Skeletal muscle tissue (tissue), 4 donors: ENCODE results near the gene IRX4. TPM values are rescaled to one million over a fixed set of nuclear protein-coding genes. Genes with fewer than 3 reads are reported as not detected.

Source experiments
- H3K27ac ChIP-seq: one replicate; pipeline ENCODE4 v1.7.0; 2013; ENCODE audit warnings: mild to moderate bottlenecking, low read depth, low read length, inconsistent platforms
- H3K27me3 ChIP-seq, 3 donors: one replicate each; pipeline ENCODE4 v1.7.0; 2013; ENCODE audit warnings: low read length in 3 of 3; ENCODE audit not compliant: control insufficient read depth in 3 of 3, insufficient read depth in 3 of 3
- H3K36me3 ChIP-seq, 3 donors: one replicate each; pipeline ENCODE4 v1.7.0; 2013; ENCODE audit warnings: low read length in 3 of 3; ENCODE audit not compliant: control insufficient read depth in 3 of 3, insufficient read depth in 3 of 3
- H3K4me1 ChIP-seq, 3 donors: one replicate each; pipeline ENCODE4 v1.7.0; 2013; ENCODE audit warnings: low read length in 3 of 3, mild to moderate bottlenecking in 3 of 3; ENCODE audit not compliant: control insufficient read depth in 3 of 3, insufficient read depth in 3 of 3
- H3K4me3 ChIP-seq, 3 donors: one replicate each; pipeline ENCODE4 v1.7.0; 2013; ENCODE audit warnings: low read length in 3 of 3
- H3K9ac ChIP-seq, 3 donors: one replicate each; pipeline ENCODE4 v1.7.0; 2013; ENCODE audit warnings: low read length in 3 of 3, mild to moderate bottlenecking in 3 of 3, moderate library complexity in 2 of 3, low read depth in 1 of 3
- H3K9me3 ChIP-seq, 3 donors: one replicate each; pipeline ENCODE4 v1.7.0; 2013; ENCODE audit warnings: low read length in 3 of 3; ENCODE audit not compliant: control insufficient read depth in 3 of 3
- total RNA-seq: library from RNA; depleted of rRNA; stranded (reverse); fragments of >200 nt; gene quantifications from one replicate; pipeline ENCODE4 v1.2.3, GENCODE V29; 2014
- donor health status: Osteomylitis.

IRX4 gene
- total RNA-seq, 1 donor from 2014 or later = under 0.01 TPM

DNA sequence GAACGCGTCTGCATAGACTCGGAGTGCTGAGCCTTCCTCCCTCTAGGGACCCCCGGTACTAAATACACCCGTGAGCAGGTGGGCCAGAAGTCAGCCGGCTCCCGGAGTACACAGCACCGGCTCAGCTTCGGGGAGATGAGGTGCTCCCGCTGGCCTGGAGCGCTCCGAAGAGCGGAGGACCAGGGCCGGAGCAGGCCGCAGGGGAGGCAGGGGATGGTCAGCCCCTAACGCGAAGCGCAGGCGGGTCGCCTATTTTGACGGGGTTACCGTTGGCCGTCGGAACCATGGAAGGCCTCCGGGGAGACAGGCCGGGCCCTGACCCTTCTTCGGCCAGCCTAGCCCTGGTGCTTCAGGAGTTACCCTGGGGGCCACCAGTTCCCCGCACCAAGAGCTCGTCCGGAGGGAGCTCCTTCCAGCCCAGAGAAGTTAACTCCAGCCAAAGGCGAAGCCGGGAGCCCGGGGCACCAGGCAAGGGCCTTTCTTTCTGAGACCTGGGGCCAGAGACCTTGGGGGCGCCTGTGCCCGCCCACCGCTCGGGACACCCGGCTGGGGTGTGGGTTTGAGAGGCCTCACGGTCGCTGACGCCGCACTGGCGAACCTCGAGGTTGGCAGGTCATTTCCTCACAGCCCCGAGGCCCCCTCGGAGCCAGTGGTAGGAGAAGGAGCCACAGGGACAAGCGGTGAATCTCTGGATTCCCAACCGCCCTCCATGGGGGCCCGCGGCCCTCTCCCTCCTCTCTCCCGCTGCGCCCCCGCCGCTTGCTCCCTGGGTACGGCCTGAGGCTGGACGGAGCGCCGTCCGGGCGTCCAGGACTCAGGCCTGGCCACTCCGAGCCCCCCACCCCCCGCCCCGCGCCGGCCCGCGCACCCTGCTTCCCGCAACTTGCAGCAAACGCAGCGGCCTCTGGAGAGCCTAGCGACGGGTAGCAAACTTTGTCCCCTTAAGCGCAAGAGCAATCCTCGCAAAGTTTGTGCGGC lies 3.4 kb upstream of the IRX4 start:
- Histone ChIP-seq H3K9me3 (no peaks in the 10 kb centered on the region), H3K36me3 (no peaks in the 10 kb centered on the region), H3K9ac (no peak overlapping the region), H3K4me1 (peaks cover 0 to 3% (median 0%) of the 10 kb centered on the region in 3 donors), H3K27ac (no peak overlapping the region), H3K27me3 (peaks cover 55 to 69% (median 69%) of the 10 kb centered on the region in 3 donors), H3K4me3 (no peak overlapping the region)

GRCh38 chr5:1885404-1885755 lies 2.7 kb upstream of the IRX4 start:
- Histone ChIP-seq H3K4me3 (no peak overlapping the region), H3K9ac (no peak overlapping the region), H3K4me1 (peaks cover 0 to 3% (median 0%) of the 10 kb centered on the region in 3 donors), H3K36me3 (no peaks in the 10 kb centered on the region), H3K9me3 (no peaks in the 10 kb centered on the region), H3K27ac (no peak overlapping the region), H3K27me3 (peaks cover 59 to 70% (median 69%) of the 10 kb centered on the region in 3 donors)

GRCh38 chr5:1884678-1885403 lies 2.1 kb upstream of the IRX4 start:
- Histone ChIP-seq H3K36me3 (no peaks in the 10 kb centered on the region), H3K27me3 (peaks cover 62 to 70% (median 69%) of the 10 kb centered on the region in 3 donors), H3K4me1 (peaks cover 0 to 3% (median 0%) of the 10 kb centered on the region in 3 donors), H3K9me3 (no peaks in the 10 kb centered on the region), H3K9ac (no peak overlapping the region), H3K4me3 (no peak overlapping the region), H3K27ac (no peak overlapping the region)

DNA sequence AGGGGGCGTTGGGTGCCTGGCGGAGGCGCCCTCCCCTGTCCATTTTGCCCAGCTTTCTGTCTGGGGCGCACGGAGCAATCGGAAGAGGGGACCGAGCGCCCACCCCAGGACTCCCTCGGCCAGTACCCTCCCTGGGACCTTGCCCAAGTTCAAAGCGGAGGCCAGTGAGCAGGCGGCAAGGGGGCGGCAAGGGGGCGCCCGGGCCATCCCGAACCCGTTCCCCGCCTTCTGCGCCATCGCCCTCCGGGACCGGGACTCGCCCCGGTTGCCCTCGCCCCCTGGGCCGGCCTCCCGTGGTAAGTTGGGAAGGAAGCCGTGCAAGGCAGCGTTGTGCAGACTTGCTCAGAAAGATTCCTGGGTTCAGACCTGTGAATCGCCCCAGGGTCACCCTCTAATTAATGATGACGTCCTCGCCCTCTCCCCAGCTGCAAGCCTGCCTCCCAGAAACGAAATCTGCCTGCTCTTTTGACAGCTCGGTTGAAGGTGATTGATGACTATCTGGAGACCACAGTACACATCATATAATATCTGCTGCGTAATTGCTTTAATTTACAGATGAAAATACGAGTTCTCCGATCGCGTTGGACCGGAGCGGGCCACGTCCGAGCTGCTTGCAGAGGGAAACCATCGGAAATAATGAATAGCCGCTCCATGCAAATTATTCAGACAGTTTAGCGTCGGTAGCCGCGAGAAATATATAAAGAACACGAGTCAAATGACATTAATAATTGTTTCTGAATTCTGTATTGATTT lies 1.4 kb upstream of the IRX4 start:
- Histone ChIP-seq H3K27ac (no peak overlapping the region), H3K27me3 (peaks cover 63 to 70% (median 70%) of the 10 kb centered on the region in 3 donors), H3K9ac (peak overlapping the region in 1 of 3 donors; percentile 72), H3K9me3 (no peaks in the 10 kb centered on the region), H3K4me3 (peak overlapping the region in 2 of 3 donors; percentile 52 to 56), H3K36me3 (no peaks in the 10 kb centered on the region), H3K4me1 (peaks cover 0 to 3% (median 0%) of the 10 kb centered on the region in 3 donors)

DNA sequence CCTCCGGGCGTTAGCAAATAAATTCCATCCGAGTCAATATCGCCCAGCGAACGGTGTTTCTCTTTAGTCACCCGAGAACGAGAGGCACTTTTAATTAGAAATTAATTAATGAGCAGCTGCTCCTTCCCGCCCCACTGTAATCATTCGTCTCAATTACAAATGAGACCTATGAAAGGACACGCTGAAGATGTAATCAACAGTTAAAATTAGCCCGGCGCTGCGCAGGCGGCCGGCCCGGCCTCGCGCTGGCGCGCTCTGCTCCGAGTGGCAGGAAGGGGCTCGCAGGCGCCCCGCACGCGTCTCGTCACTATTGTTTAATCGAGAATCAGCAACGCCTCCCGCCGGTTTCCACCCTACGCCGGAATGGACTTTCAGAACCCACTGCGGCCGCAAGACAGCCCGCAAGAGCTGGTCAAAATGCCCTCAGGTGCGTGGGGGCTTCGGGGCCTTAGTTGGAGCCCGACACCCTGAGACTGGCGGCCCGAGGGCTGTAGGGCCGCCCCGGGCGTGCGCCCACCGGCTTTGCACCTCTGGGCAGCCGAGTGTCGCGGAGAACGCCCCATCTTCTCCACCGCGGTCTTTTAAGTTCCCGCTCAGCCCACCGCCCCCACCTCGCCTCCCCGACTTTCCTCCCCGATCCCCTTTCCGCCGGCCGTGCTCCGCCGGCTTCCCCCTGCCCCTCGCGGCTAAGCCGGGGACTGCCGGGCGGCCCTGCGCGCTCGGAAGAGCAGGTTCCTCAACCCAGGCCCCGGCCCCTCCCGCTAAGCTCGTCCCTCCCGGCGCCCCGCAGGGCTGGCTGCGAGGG lies 597 bp upstream of the IRX4 start:
- Histone ChIP-seq H3K27me3 (peaks cover 55 to 68% (median 67%) of the 10 kb centered on the region in 3 donors), H3K36me3 (no peaks in the 10 kb centered on the region), H3K27ac (no peak overlapping the region), H3K9me3 (no peaks in the 10 kb centered on the region), H3K4me1 (peaks cover 0 to 3% (median 0%) of the 10 kb centered on the region in 3 donors), H3K4me3 (peak overlapping the region; percentile 56 to 71 (median 60)), H3K9ac (peak overlapping the region in 2 of 3 donors; percentile 62 to 76)

DNA sequence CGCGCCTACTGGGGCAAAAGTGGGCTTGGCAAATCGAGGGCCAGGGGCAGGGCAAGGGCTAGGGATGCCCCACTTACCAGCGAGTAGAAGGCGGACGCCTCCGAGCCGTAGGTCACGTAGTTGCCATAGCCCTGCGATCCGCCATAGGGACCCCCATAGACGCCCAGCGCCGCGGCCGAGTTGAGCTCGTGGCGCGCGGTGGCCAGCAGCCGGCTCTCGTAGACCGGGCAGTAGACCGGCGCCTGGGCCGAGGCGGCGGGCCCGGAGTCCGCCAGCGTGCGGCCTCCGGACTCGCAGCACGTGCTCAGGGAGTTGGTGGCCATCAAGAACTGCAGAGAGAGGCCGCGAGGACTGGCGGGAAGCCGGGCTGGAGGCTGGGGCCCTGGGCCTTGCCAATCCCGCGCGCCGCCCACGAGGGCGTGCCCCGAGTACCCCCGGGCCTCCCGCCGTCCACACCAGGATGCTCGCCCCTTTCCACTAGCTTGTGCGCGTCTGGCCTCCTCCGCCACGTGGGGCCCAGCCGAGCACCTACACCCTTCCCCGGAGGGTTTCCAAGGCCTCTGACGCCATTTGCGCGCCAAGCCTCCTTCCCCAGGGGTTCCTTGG lies 891 bp downstream of the IRX4 start:
- Histone ChIP-seq H3K9me3 (no peaks in the 10 kb centered on the region), H3K4me3 (peak overlapping the region in 1 of 3 donors; percentile 22), H3K27me3 (peaks cover 63 to 79% (median 73%) of the 10 kb centered on the region in 3 donors), H3K9ac (no peak overlapping the region), H3K4me1 (peaks cover 0 to 3% (median 0%) of the 10 kb centered on the region in 3 donors), H3K36me3 (no peaks in the 10 kb centered on the region), H3K27ac (no peak overlapping the region)

DNA sequence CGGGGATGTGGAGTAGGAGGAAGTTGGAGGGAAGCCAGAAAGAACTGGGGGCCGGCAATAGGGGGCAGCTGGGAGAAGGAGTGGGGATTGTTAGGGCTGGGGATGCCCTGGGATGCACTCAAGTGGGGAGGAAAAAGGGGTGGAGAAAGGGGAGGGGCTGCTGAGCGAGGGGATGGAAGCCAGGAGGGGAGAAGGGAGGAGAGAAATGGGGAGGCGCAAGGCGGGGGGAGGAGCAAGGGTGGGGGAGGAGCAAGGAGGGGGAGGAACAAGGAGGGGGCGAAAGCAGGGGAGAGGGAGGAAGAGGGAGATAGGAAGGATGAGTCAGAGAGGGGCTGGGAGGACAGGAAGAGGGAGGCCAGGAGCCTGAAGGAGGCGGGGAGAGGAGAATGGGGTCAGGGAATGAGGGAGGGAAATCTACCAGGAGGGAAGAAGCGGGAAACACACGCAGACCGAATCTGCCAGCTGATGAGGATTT lies 1.6 kb downstream of the IRX4 start:
- Histone ChIP-seq H3K4me1 (peaks cover 0 to 3% (median 0%) of the 10 kb centered on the region in 3 donors), H3K27ac (no peak overlapping the region), H3K9ac (no peak overlapping the region), H3K27me3 (peaks cover 61 to 82% (median 72%) of the 10 kb centered on the region in 3 donors), H3K4me3 (no peak overlapping the region), H3K36me3 (no peaks in the 10 kb centered on the region), H3K9me3 (no peaks in the 10 kb centered on the region)

- Histone ChIP-seq H3K36me3 (no peaks in the 10 kb centered on the region), H3K9ac (no peak overlapping the region), H3K9me3 (no peaks in the 10 kb centered on the region), H3K4me1 (peaks cover 0 to 3% (median 3%) of the 10 kb centered on the region in 3 donors), H3K4me3 (no peak overlapping the region), H3K27ac (no peak overlapping the region), H3K27me3 (peaks cover 61 to 82% (median 72%) of the 10 kb centered on the region in 3 donors)
These were observed 2.2 kb downstream of the IRX4 start for GRCh38 chr5:1880377-1881025.
